AG04449 (cell line): ENCODE measurements around the gene HIPK2.

Source experiments
- CTCF ChIA-PET: fragments of 350-600 bp; formaldehyde crosslinking; extraction: SDS; loops from one replicate; lab custom pipeline; 2021; ENCODE audit warnings: antibody characterized with exemption; lab: Yijun Ruan, JAX
- POLR2A ChIA-PET: fragments of 400-600, 350-600 bp; formaldehyde crosslinking; extraction: SDS; loops from one replicate; lab custom pipeline; 2020; ENCODE audit warnings: antibody characterized with exemption, inconsistent platforms; lab: Yijun Ruan, JAX
- DNase-seq: peaks from one replicate; pipeline ENCODE4 v3.0.0-alpha.2; 2010; ENCODE audit warnings: low read depth, low spot score
- H3K4me3 ChIP-seq: 2 replicates; pipeline ENCODE4 v1.5.1; 2011; ENCODE audit warnings: low read depth, mild to moderate bottlenecking, control low read depth, low read length
- CTCF ChIP-seq: IDR thresholded peaks from one replicate; pipeline ENCODE4 v1.5.1; 2011; ENCODE audit warnings: mild to moderate bottlenecking, moderate library complexity, low read length, control low read depth, inconsistent platforms; ENCODE audit not compliant: insufficient read depth; ENCODE audit errors: missing control alignments

HIPK2 gene

DNA sequence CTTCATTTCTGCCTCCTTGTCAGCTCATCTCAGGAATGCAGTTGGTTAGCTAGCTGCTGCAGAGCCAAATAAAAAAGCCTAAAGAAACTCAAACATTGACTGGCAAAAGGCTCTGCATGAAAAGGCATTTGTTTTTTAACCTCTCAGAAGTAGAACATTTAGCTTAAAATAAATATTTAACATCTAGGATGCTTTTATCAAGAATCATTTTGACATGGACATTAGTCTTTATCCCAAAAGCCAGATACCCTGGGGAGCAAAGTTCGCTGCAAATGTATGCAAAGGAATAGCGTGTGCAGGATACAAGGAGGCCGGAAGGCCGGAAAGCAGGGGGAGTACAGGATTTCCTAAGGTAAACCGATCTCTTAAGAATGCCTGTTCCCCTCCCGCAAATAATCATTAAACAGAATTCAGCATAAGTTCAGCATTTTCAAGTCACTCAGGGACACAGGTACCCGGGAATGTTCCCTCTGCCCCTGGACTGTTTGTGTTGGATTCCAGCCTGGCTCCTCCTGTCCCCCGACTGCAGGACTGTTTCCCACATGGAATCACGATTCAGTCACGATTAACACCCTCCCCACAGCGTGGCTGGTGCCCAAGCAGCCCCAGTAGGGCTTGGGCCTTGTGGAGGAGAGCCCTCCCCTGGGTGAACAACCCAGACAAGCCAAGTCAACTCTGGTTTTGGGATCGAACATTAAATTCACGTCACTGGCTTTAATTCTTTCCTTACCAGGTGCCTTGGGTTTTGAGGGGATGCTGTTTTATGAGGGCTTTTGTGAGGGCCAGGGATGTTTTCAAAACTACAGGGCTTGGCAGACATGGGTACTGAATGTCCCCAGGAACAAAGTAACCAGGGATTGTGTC lies 97.8 kb downstream of the HIPK2 start:
- no peak for DNase-seq
- CTCF ChIA-PET, result interaction anchor here (0.8 to 1.6 kb wide), 3 partner anchors 12 to 36 kb away, joined by 3 to 6 read pairs (median 6); no protein-coding TSS in a partner anchor
- H3K4me3 ChIP-seq, result no peak overlapping the region
- POLR2A ChIA-PET, result interaction anchor here (0.5 to 0.8 kb wide), 2 partner anchors 91 to 92 kb away, joined by 3 to 7 read pairs; no protein-coding TSS in a partner anchor
- TF ChIP-seq CTCF, result no peak

- no peak overlapping the region for H3K4me3 ChIP-seq
- DNase-seq, result no peak
- ChIA-PET CTCF (interaction anchor here (1.0 kb wide), 1 partner anchor 12 kb away, joined by 4 read pairs; no protein-coding TSS in a partner anchor), POLR2A (no interaction called here)
- no peak for TF ChIP-seq CTCF
Measured at GRCh38 chr7:139676390-139676789, 101.4 kb downstream of the HIPK2 start.

DNA sequence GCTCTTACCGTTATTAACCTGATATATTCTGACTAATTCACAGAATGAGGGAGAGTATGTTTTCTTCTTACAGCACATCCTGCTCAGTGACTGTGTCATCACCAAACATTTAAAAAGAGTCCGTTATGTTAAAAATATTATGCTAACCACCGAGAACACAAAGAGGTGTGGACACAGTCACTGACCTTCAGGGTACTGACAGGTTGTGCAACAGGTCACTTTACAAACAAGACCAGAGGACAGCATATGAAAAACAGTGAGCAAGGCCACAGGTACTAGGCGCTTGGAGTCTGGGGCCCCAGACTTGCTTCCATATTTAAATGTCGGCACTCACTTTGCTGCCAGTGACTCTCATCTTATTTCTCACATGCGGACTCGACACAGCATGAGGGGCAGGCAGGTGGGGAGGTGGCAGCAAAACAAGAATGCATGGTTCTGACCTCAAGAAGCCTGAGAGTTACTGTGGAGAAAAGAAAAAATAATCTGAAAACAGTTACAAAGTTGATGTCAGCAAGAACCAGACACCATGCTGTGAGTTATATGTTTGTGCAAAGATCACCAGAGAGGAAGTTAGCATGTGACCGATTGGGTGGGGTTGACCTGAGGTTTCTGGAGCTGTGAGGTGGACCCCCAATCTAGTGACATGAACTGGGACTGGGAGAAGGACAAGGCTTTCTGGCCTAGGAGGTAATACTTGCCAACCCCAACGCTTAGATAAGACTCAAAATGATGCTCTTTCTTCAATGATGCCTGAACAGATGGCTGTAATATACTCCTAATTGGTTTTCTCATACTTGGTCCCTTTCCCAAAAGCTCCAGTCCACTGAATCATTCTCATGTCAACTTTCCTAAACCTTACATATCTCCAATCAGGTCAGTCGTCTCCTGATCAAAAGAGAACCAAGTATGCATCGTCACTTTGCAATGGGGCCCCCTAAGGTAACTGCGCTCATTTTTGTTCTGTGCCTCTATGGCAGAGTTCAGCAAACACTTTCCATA lies 102.4 kb downstream of the HIPK2 start:
- CTCF ChIA-PET, result interaction anchor here (0.8 to 1.5 kb wide), 3 partner anchors 11 to 25 kb away, joined by 3 to 4 read pairs (median 4); no protein-coding TSS in a partner anchor
- no peak for TF ChIP-seq CTCF
- DNase-seq, result no peak
- POLR2A ChIA-PET, result interaction anchor here (0.6 kb wide), 1 partner anchor 23 kb away, joined by 3 read pairs; no protein-coding TSS in a partner anchor
- no peak overlapping the region for H3K4me3 ChIP-seq

DNA sequence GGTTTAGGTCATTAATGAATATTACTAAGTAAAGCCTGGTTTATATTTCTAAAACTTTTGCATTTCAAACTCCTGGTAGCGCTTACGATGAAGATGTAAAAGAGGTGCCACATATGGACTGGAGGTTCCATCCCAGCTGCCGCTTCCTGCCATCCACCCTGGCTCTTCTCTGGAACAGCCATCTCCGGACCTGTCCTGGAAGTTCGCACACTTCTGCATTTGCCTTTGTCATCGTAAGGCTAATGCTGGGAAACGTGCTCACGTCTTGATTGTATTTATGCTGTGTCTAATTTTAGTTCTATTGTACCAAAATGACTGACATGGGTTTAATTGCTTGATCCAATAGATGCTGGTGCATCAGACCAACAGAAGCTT lies 103.1 kb downstream of the HIPK2 start:
- ChIA-PET POLR2A (no interaction called here), CTCF (interaction anchor here (1.5 kb wide), 1 partner anchor 10 kb away, joined by 4 read pairs; no protein-coding TSS in a partner anchor)
- no peak overlapping the region for H3K4me3 ChIP-seq
- no peak for TF ChIP-seq CTCF
- no peak for DNase-seq

- ChIA-PET CTCF (interaction anchor here (1.5 kb wide), 1 partner anchor 10 kb away, joined by 4 read pairs; no protein-coding TSS in a partner anchor), POLR2A (no interaction called here)
- TF ChIP-seq CTCF, result no peak
- DNase-seq, result no peak
- no peak overlapping the region for H3K4me3 ChIP-seq
Measured at GRCh38 chr7:139674341-139674740, 103.5 kb downstream of the HIPK2 start.
